ENCODE results near the gene ZNF592. TPM values are rescaled to one million over a fixed set of nuclear protein-coding genes. Genes with fewer than 3 reads are reported as not detected.

ZNF592 gene
- total and polyA plus RNA-seq, 2 experiments from 2014 or later = 8.1 to 19.2 TPM

DNA sequence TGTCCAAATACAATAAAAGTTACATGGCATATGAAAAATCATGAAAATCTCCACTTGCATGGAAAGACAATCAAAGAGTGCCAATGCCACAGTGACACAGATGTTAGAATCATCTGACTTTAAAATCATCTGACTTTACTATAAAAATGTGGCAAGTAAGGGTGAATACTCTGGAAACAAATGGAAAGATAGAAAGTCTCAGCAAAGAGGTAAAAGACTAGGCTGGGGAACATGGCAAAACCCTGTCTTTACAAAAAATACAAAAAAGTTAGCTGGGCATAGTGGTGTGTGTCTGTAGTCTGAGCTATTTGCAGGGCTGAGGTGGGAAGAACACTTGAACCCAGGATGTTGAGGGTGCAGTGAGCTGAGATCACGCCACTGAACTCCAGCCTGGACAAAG is 97.9 kb downstream of the ZNF592 start:
- no peaks in the 10 kb centered on the region for H3K9me3 ChIP-seq (ENCODE audit: low read depth)
- H3K27ac ChIP-seq = no peak overlapping the region

DNA sequence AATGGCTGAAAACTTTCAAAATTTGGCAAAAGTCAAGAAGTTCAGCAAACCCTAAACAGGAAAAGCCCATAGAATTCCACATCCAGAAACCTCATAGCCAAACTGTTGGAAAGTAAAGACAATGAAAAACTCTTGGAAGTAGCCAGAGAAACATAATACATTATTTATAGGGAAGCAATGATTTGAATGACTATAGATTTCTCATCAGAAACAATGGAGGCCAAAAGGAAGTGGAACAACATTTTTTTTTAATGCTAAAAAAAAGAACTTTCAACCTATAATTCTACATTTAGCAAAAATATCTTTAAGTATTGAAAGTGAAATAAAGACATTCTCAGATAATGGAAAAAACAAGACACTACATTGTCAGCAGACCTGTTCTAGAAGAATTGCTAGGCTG is 99.0 kb downstream of the ZNF592 start:
- no peak for DNase-seq (ENCODE audit: low read depth in 1 of 2, low spot score in 1 of 2)
- no peaks in the 10 kb centered on the region for H3K27me3 ChIP-seq
- H3K4me1 ChIP-seq (ENCODE audit: low read depth) = peaks cover under 1% of the 10 kb centered on the region
- no peaks in the 10 kb centered on the region for H3K9me3 ChIP-seq (ENCODE audit: low read depth)
- TF ChIP-seq, protein P1, sequence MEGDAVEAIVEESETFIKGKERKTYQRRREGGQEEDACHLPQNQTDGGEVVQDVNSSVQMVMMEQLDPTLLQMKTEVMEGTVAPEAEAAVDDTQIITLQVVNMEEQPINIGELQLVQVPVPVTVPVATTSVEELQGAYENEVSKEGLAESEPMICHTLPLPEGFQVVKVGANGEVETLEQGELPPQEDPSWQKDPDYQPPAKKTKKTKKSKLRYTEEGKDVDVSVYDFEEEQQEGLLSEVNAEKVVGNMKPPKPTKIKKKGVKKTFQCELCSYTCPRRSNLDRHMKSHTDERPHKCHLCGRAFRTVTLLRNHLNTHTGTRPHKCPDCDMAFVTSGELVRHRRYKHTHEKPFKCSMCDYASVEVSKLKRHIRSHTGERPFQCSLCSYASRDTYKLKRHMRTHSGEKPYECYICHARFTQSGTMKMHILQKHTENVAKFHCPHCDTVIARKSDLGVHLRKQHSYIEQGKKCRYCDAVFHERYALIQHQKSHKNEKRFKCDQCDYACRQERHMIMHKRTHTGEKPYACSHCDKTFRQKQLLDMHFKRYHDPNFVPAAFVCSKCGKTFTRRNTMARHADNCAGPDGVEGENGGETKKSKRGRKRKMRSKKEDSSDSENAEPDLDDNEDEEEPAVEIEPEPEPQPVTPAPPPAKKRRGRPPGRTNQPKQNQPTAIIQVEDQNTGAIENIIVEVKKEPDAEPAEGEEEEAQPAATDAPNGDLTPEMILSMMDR (IDR thresholded peaks at IDR 0.05; ENCODE audit: low read depth, low read length) = no peak
- H3K27ac ChIP-seq = no peak overlapping the region
- H3K4me3 ChIP-seq = no peak overlapping the region
- peaks cover 6% of the 10 kb centered on the region for H3K36me3 ChIP-seq

More for the DNA sequence above, 97.9 kb downstream of the ZNF592 start:
- Histone ChIP-seq H3K27me3 (no peaks in the 10 kb centered on the region), H3K4me1 (ENCODE audit: low read depth) (peaks cover 10% of the 10 kb centered on the region), H3K4me3 (no peak overlapping the region), H3K36me3 (peaks cover 6% of the 10 kb centered on the region)
- DNase-seq (ENCODE audit: low read depth in 1 of 2, low spot score in 1 of 2) = no peak
- TF ChIP-seq, protein P1 (IDR thresholded peaks at IDR 0.05; ENCODE audit: low read depth, low read length) = no peak

DNA sequence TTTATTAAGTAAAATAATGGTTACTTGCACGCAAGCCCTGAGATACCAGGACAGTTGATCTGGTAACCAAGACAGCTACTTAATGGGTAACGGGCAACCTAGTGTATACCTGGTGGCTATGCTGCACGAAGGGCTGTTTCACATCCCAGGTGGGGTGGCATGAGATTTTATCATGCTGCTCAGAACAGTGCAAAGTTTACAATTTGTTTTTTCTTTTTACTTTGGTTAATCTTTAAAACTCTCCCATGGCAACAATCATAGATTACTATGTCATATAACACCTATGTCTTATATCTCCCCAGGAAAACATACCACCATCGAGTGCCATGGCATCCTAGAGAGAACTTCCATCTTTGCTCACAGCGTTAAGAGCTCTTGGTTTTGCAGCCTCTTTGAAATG is 103.8 kb downstream of the ZNF592 start:
- peaks cover 5% of the 10 kb centered on the region for H3K36me3 ChIP-seq
- no peaks in the 10 kb centered on the region for H3K9me3 ChIP-seq (ENCODE audit: low read depth)
- H3K4me1 ChIP-seq (ENCODE audit: low read depth) = peaks cover 13% of the 10 kb centered on the region
- no peak for DNase-seq (ENCODE audit: low read depth in 1 of 2, low spot score in 1 of 2)
- peak overlapping the region; percentile 52 for H3K27ac ChIP-seq
- TF ChIP-seq, protein P1 (IDR thresholded peaks at IDR 0.05; ENCODE audit: low read depth, low read length) = no peak
- no peak overlapping the region for H3K4me3 ChIP-seq
- no peaks in the 10 kb centered on the region for H3K27me3 ChIP-seq

GRCh38 chr15:84855136-84855535 is 106.7 kb downstream of the ZNF592 start:
- TF ChIP-seq, protein P1 (IDR thresholded peaks at IDR 0.05; ENCODE audit: low read depth, low read length) = no peak
- H3K9me3 ChIP-seq (ENCODE audit: low read depth) = no peaks in the 10 kb centered on the region
- no peak overlapping the region for H3K4me3 ChIP-seq
- H3K4me1 ChIP-seq (ENCODE audit: low read depth) = peaks cover 13% of the 10 kb centered on the region
- no peaks in the 10 kb centered on the region for H3K27me3 ChIP-seq
- DNase-seq (ENCODE audit: low read depth in 1 of 2, low spot score in 1 of 2) = no peak
- peak overlapping the region; percentile 51 for H3K27ac ChIP-seq
- H3K36me3 ChIP-seq = peaks cover 28% of the 10 kb centered on the region

DNA sequence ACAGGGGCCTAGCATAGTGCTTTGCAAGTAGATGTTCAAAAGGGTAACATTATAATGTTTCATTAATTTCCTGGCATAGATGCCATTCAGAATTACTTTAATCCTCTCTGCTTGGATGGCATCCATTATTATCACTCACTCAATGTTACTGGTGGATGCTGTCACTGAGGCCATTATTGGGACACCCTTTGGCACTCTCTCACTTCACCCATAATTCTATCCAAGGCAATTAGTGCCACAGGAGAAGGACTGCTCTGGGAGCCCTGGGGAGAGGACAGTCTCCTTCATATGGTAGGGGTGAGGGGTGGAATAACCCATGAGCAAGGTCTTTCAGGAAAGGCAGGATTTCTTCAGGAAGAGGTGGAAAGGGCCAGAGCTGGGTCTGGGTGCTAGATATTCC is 107.4 kb downstream of the ZNF592 start:
- peaks cover 30% of the 10 kb centered on the region for H3K36me3 ChIP-seq
- H3K27ac ChIP-seq = no peak overlapping the region
- no peaks in the 10 kb centered on the region for H3K9me3 ChIP-seq (ENCODE audit: low read depth)
- no peaks in the 10 kb centered on the region for H3K27me3 ChIP-seq
- TF ChIP-seq, protein P1 (IDR thresholded peaks at IDR 0.05; ENCODE audit: low read depth, low read length) = no peak
- no peak overlapping the region for H3K4me3 ChIP-seq
- peaks cover 13% of the 10 kb centered on the region for H3K4me1 ChIP-seq (ENCODE audit: low read depth)
- DNase-seq (ENCODE audit: low read depth in 1 of 2, low spot score in 1 of 2) = no peak

Other genes with a start within 250 kb of the ZNF592 start
- 24.4 and 38.3 TPM in 2 replicates for gene ZSCAN2, start 147.6 kb upstream of the ZNF592 start, total RNA-seq
- 24.8 and 28.1 TPM in 2 replicates for gene ZSCAN2, start 147.6 kb upstream of the ZNF592 start, polyA plus RNA-seq
- 25.0 and 31.8 TPM in 2 replicates for gene WDR73, start 94.3 kb upstream of the ZNF592 start, total RNA-seq
- 39.6 and 50.4 TPM in 2 replicates for gene WDR73, start 94.3 kb upstream of the ZNF592 start, polyA plus RNA-seq
- gene NMB, start 90.4 kb upstream of the ZNF592 start, total RNA-seq = 4.1 and 6.4 TPM in 2 replicates
- 5.9 and 9.0 TPM in 2 replicates for gene NMB, start 90.4 kb upstream of the ZNF592 start, polyA plus RNA-seq
- gene SEC11A, start 32.5 kb upstream of the ZNF592 start, total RNA-seq = 137 and 146 TPM in 2 replicates
- 99.6 and 117 TPM in 2 replicates for gene SEC11A, start 32.5 kb upstream of the ZNF592 start, polyA plus RNA-seq
- gene ALPK3, start 68.8 kb downstream of the ZNF592 start, total RNA-seq = 44.6 and 52.1 TPM in 2 replicates
- gene ALPK3, start 68.8 kb downstream of the ZNF592 start, polyA plus RNA-seq = 16.6 and 19.2 TPM in 2 replicates
- gene SLC28A1, start 136.1 kb downstream of the ZNF592 start, total RNA-seq = 0.24 and 0.81 TPM in 2 replicates
- 0.41 and 0.45 TPM in 2 replicates for gene SLC28A1, start 136.1 kb downstream of the ZNF592 start, polyA plus RNA-seq
- gene PDE8A, start 233.3 kb downstream of the ZNF592 start, total RNA-seq = 18.6 and 26.8 TPM in 2 replicates
- gene PDE8A, start 233.3 kb downstream of the ZNF592 start, polyA plus RNA-seq = 10.2 and 14.2 TPM in 2 replicates